Lung (tissue), 12 donors: ENCODE results near the gene CDH13. TPM values are rescaled to one million over a fixed set of nuclear protein-coding genes. Genes with fewer than 3 reads are reported as not detected.

Source experiments
- ATAC-seq: fragments of 200-7000 bp; cut with Tn5 transposase; one replicate; pipeline ENCODE4 v1.9.1; 2020; ENCODE audit warnings: moderate number of reproducible peaks; ENCODE audit not compliant: insufficient read depth, low FRiP score
- DNase-seq, 3 donors: peaks; one replicate each; pipeline ENCODE4 v3.0.0-alpha.2; 2013 to 2017
- H3K27ac ChIP-seq, 2 donors: one replicate each; pipeline ENCODE4 v1.5.1; 2013; ENCODE audit warnings: mild to moderate bottlenecking in 2 of 2, moderate library complexity in 2 of 2, control low read depth in 1 of 2, inconsistent platforms in 1 of 2, low read depth in 1 of 2, low read length in 1 of 2
- H3K27me3 ChIP-seq, 3 donors: one replicate each; pipeline ENCODE4 v1.5.1; 2013; ENCODE audit warnings: low read length in 2 of 3; ENCODE audit not compliant: control insufficient read depth in 3 of 3, insufficient read depth in 3 of 3
- H3K36me3 ChIP-seq, 4 donors: one replicate each; pipeline ENCODE4 v1.5.1; 2013; ENCODE audit warnings: low read length in 4 of 4, mild to moderate bottlenecking in 1 of 4, moderate library complexity in 1 of 4; ENCODE audit not compliant: control insufficient read depth in 4 of 4, insufficient read depth in 4 of 4
- H3K4me1 ChIP-seq, 5 donors: one replicate each; pipeline ENCODE4 v1.5.1; 2013; ENCODE audit warnings: low read length in 5 of 5, mild to moderate bottlenecking in 2 of 5, moderate library complexity in 1 of 5; ENCODE audit not compliant: control insufficient read depth in 5 of 5, insufficient read depth in 5 of 5
- H3K4me3 ChIP-seq: one replicate; pipeline ENCODE4 v1.5.1; 2013; ENCODE audit warnings: mild to moderate bottlenecking, control low read depth, moderate library complexity
- H3K9ac ChIP-seq, 2 donors: one replicate each; pipeline ENCODE4 v1.5.1; 2013; ENCODE audit warnings: low read length in 2 of 2, control low read depth in 1 of 2; ENCODE audit not compliant: insufficient read depth in 1 of 2
- H3K9me3 ChIP-seq, 4 donors: one replicate each; pipeline ENCODE4 v1.5.1; 2013; ENCODE audit warnings: low read length in 3 of 4, mild to moderate bottlenecking in 1 of 4, moderate library complexity in 1 of 4; ENCODE audit not compliant: control insufficient read depth in 4 of 4, insufficient read depth in 3 of 4
- WGBS, 2 donors: extraction: QIAGEN DNeasy Blood & Tissue Kit; methylation state at CpG; one replicate each; pipeline ENCODE4 v1.1.7; 2013; 5-methylcytosine and 5-hydroxymethylcytosine counted together
- polyA plus RNA-seq, 2 donors: library from polyadenylated mRNA; stranded (reverse); fragments of 200-250 nt; gene quantifications; one replicate each; pipeline ENCODE4 v1.2.1, GENCODE V29; 2013
- total RNA-seq, 2 donors: library from RNA; depleted of rRNA in 1 of 2; stranded (reverse); fragments of >200 nt in 1 of 2; gene quantifications; one replicate each; pipeline ENCODE4 v1.2.1, GENCODE V29; 2014 to 2021
- TF ChIP-seq, protein P1 (sequence below): IDR thresholded peaks from 2 replicates; pipeline ENCODE4 v1.5.1; 2012; ENCODE audit warnings: mild to moderate bottlenecking; ENCODE audit errors: control extremely low read depth, extremely low read depth
- donor health status: control.
- donor health status: control.
- donor health status: Bipolar disorder and iron deficiency.
- donor health status: healthy.
- donor health status: DM: yes; HTN: yes; CAD: no.

Gene CDH13
- total and polyA plus RNA-seq, 4 donors = 2.1 to 12.3 (median 7.3) TPM

DNA sequence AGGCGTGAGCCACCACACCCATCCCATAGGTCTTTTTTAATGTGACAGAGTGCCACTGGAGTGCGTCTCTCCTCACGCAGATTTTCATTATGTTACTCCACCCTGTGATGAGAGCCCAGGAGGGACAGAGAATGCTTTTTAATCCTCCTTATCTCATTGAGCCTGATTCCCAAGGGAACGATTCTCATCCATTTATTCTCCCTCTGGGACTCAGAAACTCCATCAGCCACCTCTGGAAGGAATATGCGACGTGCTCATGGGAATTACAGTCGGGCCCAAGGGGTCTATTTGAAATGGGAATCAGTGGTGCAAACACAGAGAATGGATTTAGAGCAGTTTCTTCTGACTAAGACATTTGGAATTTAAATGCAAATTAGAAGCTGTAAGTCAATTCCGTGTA is 1025.1 kb downstream of the CDH13 start:
- Histone ChIP-seq H3K9me3 (no peaks in the 10 kb centered on the region), H3K36me3 (no peaks in the 10 kb centered on the region), H3K4me1 (no peaks in the 10 kb centered on the region), H3K4me3 (no peak overlapping the region), H3K27me3 (no peaks in the 10 kb centered on the region), H3K9ac (no peak overlapping the region), H3K27ac (no peak overlapping the region)
- TF ChIP-seq, protein P1, sequence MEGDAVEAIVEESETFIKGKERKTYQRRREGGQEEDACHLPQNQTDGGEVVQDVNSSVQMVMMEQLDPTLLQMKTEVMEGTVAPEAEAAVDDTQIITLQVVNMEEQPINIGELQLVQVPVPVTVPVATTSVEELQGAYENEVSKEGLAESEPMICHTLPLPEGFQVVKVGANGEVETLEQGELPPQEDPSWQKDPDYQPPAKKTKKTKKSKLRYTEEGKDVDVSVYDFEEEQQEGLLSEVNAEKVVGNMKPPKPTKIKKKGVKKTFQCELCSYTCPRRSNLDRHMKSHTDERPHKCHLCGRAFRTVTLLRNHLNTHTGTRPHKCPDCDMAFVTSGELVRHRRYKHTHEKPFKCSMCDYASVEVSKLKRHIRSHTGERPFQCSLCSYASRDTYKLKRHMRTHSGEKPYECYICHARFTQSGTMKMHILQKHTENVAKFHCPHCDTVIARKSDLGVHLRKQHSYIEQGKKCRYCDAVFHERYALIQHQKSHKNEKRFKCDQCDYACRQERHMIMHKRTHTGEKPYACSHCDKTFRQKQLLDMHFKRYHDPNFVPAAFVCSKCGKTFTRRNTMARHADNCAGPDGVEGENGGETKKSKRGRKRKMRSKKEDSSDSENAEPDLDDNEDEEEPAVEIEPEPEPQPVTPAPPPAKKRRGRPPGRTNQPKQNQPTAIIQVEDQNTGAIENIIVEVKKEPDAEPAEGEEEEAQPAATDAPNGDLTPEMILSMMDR = no peak
- DNase-seq = no peak
- no peak for ATAC-seq
- 86 to 89% methylated on average over 8 of the region's 8 CpGs for WGBS, 2 donors

- ATAC-seq (no peak), DNase-seq (no peak)
- peaks cover 0 to 2% (median 0%) of the 10 kb centered on the region in 4 donors for H3K9me3 ChIP-seq
- no peaks in the 10 kb centered on the region for H3K4me1 ChIP-seq
- WGBS, 2 donors = 75 to 85% methylated on average over 9 of the region's 9 CpGs
- TF ChIP-seq, protein P1 = no peak
- H3K36me3 ChIP-seq = no peaks in the 10 kb centered on the region
- no peaks in the 10 kb centered on the region for H3K27me3 ChIP-seq
- H3K4me3 ChIP-seq = no peak overlapping the region
- H3K9ac ChIP-seq = no peak overlapping the region
- H3K27ac ChIP-seq = no peak overlapping the region
These were observed 1026.2 kb downstream of the CDH13 start for GRCh38 chr16:83652943-83653342.

DNA sequence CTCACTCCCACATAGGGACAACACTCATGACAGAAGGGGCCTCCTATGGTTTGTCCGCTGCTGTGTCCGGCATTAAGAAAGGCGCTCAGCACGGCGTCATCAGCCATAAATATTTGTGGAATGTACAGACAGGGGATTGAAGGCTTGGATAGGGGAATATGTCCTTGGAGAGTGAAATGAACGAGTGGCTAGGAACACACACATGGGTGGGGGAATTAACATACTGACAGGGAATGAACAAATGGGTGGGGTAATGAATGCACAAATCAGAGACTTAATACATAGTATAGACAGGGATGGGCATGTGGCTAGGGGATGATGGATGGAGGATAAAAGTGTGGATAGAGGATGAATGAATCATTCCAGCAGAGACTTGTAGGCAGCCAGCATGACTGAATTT is 1027.0 kb downstream of the CDH13 start:
- ATAC-seq (no peak), DNase-seq (no peak)
- no peaks in the 10 kb centered on the region for H3K4me1 ChIP-seq
- H3K9ac ChIP-seq = no peak overlapping the region
- no peak overlapping the region for H3K4me3 ChIP-seq
- H3K36me3 ChIP-seq = no peaks in the 10 kb centered on the region
- 83 to 89% methylated on average over 6 of the region's 6 CpGs for WGBS, 2 donors
- H3K27me3 ChIP-seq = no peaks in the 10 kb centered on the region
- peaks cover 0 to 2% (median 0%) of the 10 kb centered on the region in 4 donors for H3K9me3 ChIP-seq
- H3K27ac ChIP-seq = no peak overlapping the region
- TF ChIP-seq, protein P1 = no peak

- no peak for ATAC-seq
- WGBS, 2 donors = 74 to 77% methylated on average over 4 of the region's 4 CpGs
- no peak overlapping the region for H3K27ac ChIP-seq
- peaks cover 0 to 6% (median 2%) of the 10 kb centered on the region in 4 donors for H3K9me3 ChIP-seq
- no peak for DNase-seq
- no peaks in the 10 kb centered on the region for H3K27me3 ChIP-seq
- H3K9ac ChIP-seq = no peak overlapping the region
- no peaks in the 10 kb centered on the region for H3K4me1 ChIP-seq
- no peak overlapping the region for H3K4me3 ChIP-seq
- TF ChIP-seq, protein P1 = no peak
- no peaks in the 10 kb centered on the region for H3K36me3 ChIP-seq
These were observed 1033.5 kb downstream of the CDH13 start for GRCh38 chr16:83660282-83660681.
